ENCODE measurements around the gene FBXO31.

The FBXO31 gene

GRCh38 chr16:87353613-87354012 is 30.0 kb downstream of the FBXO31 start:
- no peak overlapping the region for H3K4me2 ChIP-seq
- H3K9ac ChIP-seq: no peak overlapping the region
- peaks cover 100% of the 10 kb centered on the region for H4K20me1 ChIP-seq
- H3K27ac ChIP-seq: no peak overlapping the region
- no peaks in the 10 kb centered on the region for H3K27me3 ChIP-seq
- peaks cover 95% of the 10 kb centered on the region for H3K36me3 ChIP-seq
- no peak for TF ChIP-seq Cebpa-rat (IDR thresholded peaks at IDR 0.05)
- 0 out of 2 replicates have a peak, but pooled peaks cover 6% of the 10 kb centered on the region for H3K4me1 ChIP-seq
- H3K9me3 ChIP-seq: no peaks in the 10 kb centered on the region
- H3K4me3 ChIP-seq: no peak overlapping the region

GRCh38 chr16:87352818-87353217 is 30.8 kb downstream of the FBXO31 start:
- Histone ChIP-seq H3K4me3 (no peak overlapping the region), H3K4me2 (no peak overlapping the region), H3K9me3 (no peaks in the 10 kb centered on the region), H3K9ac (no peak overlapping the region), H3K36me3 (peaks cover 95% of the 10 kb centered on the region), H3K27me3 (no peaks in the 10 kb centered on the region), H3K27ac (no peak overlapping the region), H4K20me1 (peaks cover 100% of the 10 kb centered on the region), H3K4me1 (0 out of 2 replicates have a peak, but pooled peaks cover 6% of the 10 kb centered on the region)
- TF ChIP-seq Cebpa-rat (IDR thresholded peaks at IDR 0.05): no peak

GRCh38 chr16:87351320-87351698 is 32.3 kb downstream of the FBXO31 start:
- Histone ChIP-seq H4K20me1 (peaks cover 100% of the 10 kb centered on the region), H3K9ac (no peak overlapping the region), H3K27me3 (no peaks in the 10 kb centered on the region), H3K9me3 (no peaks in the 10 kb centered on the region), H3K4me2 (no peak overlapping the region), H3K36me3 (peaks cover 95% of the 10 kb centered on the region), H3K4me1 (0 out of 2 replicates have a peak, but pooled peaks cover 6% of the 10 kb centered on the region), H3K27ac (no peak overlapping the region), H3K4me3 (no peak overlapping the region)
- no peak for TF ChIP-seq Cebpa-rat (IDR thresholded peaks at IDR 0.05)

GRCh38 chr16:87350681-87351319 is 32.8 kb downstream of the FBXO31 start:
- Histone ChIP-seq H3K4me2 (no peak overlapping the region), H4K20me1 (peaks cover 100% of the 10 kb centered on the region), H3K4me3 (no peak overlapping the region), H3K4me1 (0 out of 2 replicates have a peak, but pooled peaks cover 6% of the 10 kb centered on the region), H3K9ac (no peak overlapping the region), H3K27me3 (no peaks in the 10 kb centered on the region), H3K27ac (no peak overlapping the region), H3K36me3 (peaks cover 95% of the 10 kb centered on the region), H3K9me3 (no peaks in the 10 kb centered on the region)
- no peak for TF ChIP-seq Cebpa-rat (IDR thresholded peaks at IDR 0.05)

- Histone ChIP-seq H3K4me2 (no peak overlapping the region), H3K27ac (no peak overlapping the region), H3K9me3 (no peaks in the 10 kb centered on the region), H3K27me3 (no peaks in the 10 kb centered on the region), H3K36me3 (peaks cover 93% of the 10 kb centered on the region), H3K4me1 (0 out of 2 replicates have a peak, but pooled peaks cover 6% of the 10 kb centered on the region), H4K20me1 (peaks cover 97% of the 10 kb centered on the region), H3K4me3 (no peak overlapping the region), H3K9ac (no peak overlapping the region)
- no peak for TF ChIP-seq Cebpa-rat (IDR thresholded peaks at IDR 0.05)
Observed at GRCh38 chr16:87350031-87350430, 33.5 kb downstream of the FBXO31 start.

- H4K20me1 ChIP-seq: peaks cover 97% of the 10 kb centered on the region
- 0 out of 2 replicates have a peak, but pooled peaks cover 6% of the 10 kb centered on the region for H3K4me1 ChIP-seq
- H3K36me3 ChIP-seq: peaks cover 88% of the 10 kb centered on the region
Observed at GRCh38 chr16:87348616-87349157, 34.9 kb downstream of the FBXO31 start.

GRCh38 chr16:87347932-87348615 is 35.5 kb downstream of the FBXO31 start:
- Histone ChIP-seq H3K27me3 (no peaks in the 10 kb centered on the region), H3K36me3 (peaks cover 88% of the 10 kb centered on the region), H3K9ac (no peak overlapping the region), H3K4me1 (0 out of 2 replicates have a peak, but pooled peaks cover 6% of the 10 kb centered on the region), H4K20me1 (peaks cover 97% of the 10 kb centered on the region), H3K9me3 (no peaks in the 10 kb centered on the region), H3K27ac (no peak overlapping the region), H3K4me3 (no peak overlapping the region), H3K4me2 (no peak overlapping the region)
- TF ChIP-seq Cebpa-rat (IDR thresholded peaks at IDR 0.05): no peak

More at GRCh38 chr16:87348616-87349157, 34.9 kb downstream of the FBXO31 start:
- no peak for TF ChIP-seq Cebpa-rat (IDR thresholded peaks at IDR 0.05)
- no peaks in the 10 kb centered on the region for H3K9me3 ChIP-seq
- no peak overlapping the region for H3K4me2 ChIP-seq
- H3K27ac ChIP-seq: no peak overlapping the region
- H3K4me3 ChIP-seq: no peak overlapping the region
- no peak overlapping the region for H3K9ac ChIP-seq
- H3K27me3 ChIP-seq: no peaks in the 10 kb centered on the region

- no peaks in the 10 kb centered on the region for H3K9me3 ChIP-seq
- H3K9ac ChIP-seq: no peak overlapping the region
- no peak overlapping the region for H3K4me2 ChIP-seq
- peaks cover 92% of the 10 kb centered on the region for H3K36me3 ChIP-seq
- 0 out of 2 replicates have a peak, but pooled peaks cover 6% of the 10 kb centered on the region for H3K4me1 ChIP-seq
- no peak overlapping the region for H3K4me3 ChIP-seq
- no peak overlapping the region for H3K27ac ChIP-seq
- H4K20me1 ChIP-seq: peaks cover 97% of the 10 kb centered on the region
- no peak for TF ChIP-seq Cebpa-rat (IDR thresholded peaks at IDR 0.05)
- no peaks in the 10 kb centered on the region for H3K27me3 ChIP-seq
Observed at GRCh38 chr16:87346517-87347060, 37.0 kb downstream of the FBXO31 start.

- H3K4me1 ChIP-seq: 0 out of 2 replicates have a peak, but pooled peaks cover 6% of the 10 kb centered on the region
- no peak overlapping the region for H3K4me2 ChIP-seq
- H3K27ac ChIP-seq: no peak overlapping the region
- peaks cover 92% of the 10 kb centered on the region for H3K36me3 ChIP-seq
- 0 out of 2 replicates have a peak overlapping the region, but pooled peaks have one; percentile 0 for H3K9ac ChIP-seq
- H3K27me3 ChIP-seq: no peaks in the 10 kb centered on the region
- no peak for TF ChIP-seq Cebpa-rat (IDR thresholded peaks at IDR 0.05)
- H3K9me3 ChIP-seq: no peaks in the 10 kb centered on the region
- peaks cover 96% of the 10 kb centered on the region for H4K20me1 ChIP-seq
- no peak overlapping the region for H3K4me3 ChIP-seq
Observed at GRCh38 chr16:87345726-87346424, 37.7 kb downstream of the FBXO31 start.
